GM04504 (cell line): ENCODE data around the gene SPRY4.
A peak's percentile ranks its signal among the peaks of the same experiment; 100 is the strongest.
"Not testable (repeated sequence)": the region's sequence is repeated elsewhere in the genome, so short reads cannot be mapped to it uniquely, and the experiment has no call there.

Source experiments
- DNase-seq: peaks from one replicate; pipeline ENCODE4 v3.0.0-alpha.2; 2012; ENCODE audit warnings: low read depth

Gene SPRY4

GRCh38 chr5:142333749-142334148 is 8.9 kb upstream of the SPRY4 start:
- not testable (repeated sequence) for DNase-seq

- no peak for DNase-seq
These were observed 5.6 kb upstream of the SPRY4 start for GRCh38 chr5:142330444-142330843.

GRCh38 chr5:142330026-142330425 is 5.2 kb upstream of the SPRY4 start:
- no peak for DNase-seq

- peak; percentile 77 for DNase-seq
These were observed 2.5 kb upstream of the SPRY4 start for GRCh38 chr5:142327111-142327842.

- DNase-seq = no peak
These were observed 1.7 kb upstream of the SPRY4 start for GRCh38 chr5:142326480-142326938.

GRCh38 chr5:142325725-142326479 is 1.1 kb upstream of the SPRY4 start:
- DNase-seq = no peak

GRCh38 chr5:142324136-142324870 is 518 bp downstream of the SPRY4 start:
- no peak for DNase-seq

GRCh38 chr5:142323480-142324135 is 1.2 kb downstream of the SPRY4 start:
- no peak for DNase-seq

- DNase-seq = peak; percentile 67
These were observed 1.9 kb downstream of the SPRY4 start for GRCh38 chr5:142322747-142323479.

GRCh38 chr5:142322403-142322746 is 2.4 kb downstream of the SPRY4 start:
- DNase-seq = no peak

GRCh38 chr5:142320851-142321560 is 3.8 kb downstream of the SPRY4 start:
- DNase-seq = no peak

GRCh38 chr5:142320430-142320738 is 4.4 kb downstream of the SPRY4 start:
- no peak for DNase-seq

GRCh38 chr5:142319560-142320429 is 5.0 kb downstream of the SPRY4 start:
- no peak for DNase-seq

GRCh38 chr5:142319105-142319504 is 5.7 kb downstream of the SPRY4 start:
- DNase-seq = no peak

- no peak for DNase-seq
These were observed 7.1 kb downstream of the SPRY4 start for GRCh38 chr5:142317753-142318152.

- no peak for DNase-seq
These were observed 7.6 kb downstream of the SPRY4 start for GRCh38 chr5:142317173-142317572.

- no peak for DNase-seq
These were observed 8.1 kb downstream of the SPRY4 start for GRCh38 chr5:142316681-142317080.

- DNase-seq = no peak
These were observed 8.8 kb downstream of the SPRY4 start for GRCh38 chr5:142316051-142316450.

- no peak for DNase-seq
These were observed 9.5 kb downstream of the SPRY4 start for GRCh38 chr5:142315096-142315900.
